OCI-LY7 (cell line): ENCODE data around the gene CMSS1. TPM values are rescaled to one million over a fixed set of nuclear protein-coding genes. Genes with fewer than 3 reads are reported as not detected.

Experiments
- BruUV-seq: library from RNA; stranded (reverse); fragments of 400-500 nt; replicated peaks from 2 replicates; lab custom pipeline; 2021; lab: Mats Ljungman, UMichigan
- CTCF ChIA-PET: fragments of 300-600 bp; sonication (Branson Sonifier 250); formaldehyde crosslinking; loops from one replicate; lab custom pipeline; 2022; ENCODE audit warnings: antibody characterized with exemption; ENCODE audit not compliant: unreplicated experiment; lab: Charles Lee
- POLR2A ChIA-PET: fragments of 300-600 bp; sonication (Branson Sonifier 250); formaldehyde crosslinking; loops from one replicate; lab custom pipeline; 2022; ENCODE audit warnings: antibody characterized with exemption; lab: Charles Lee
- DNase-seq: peaks from one replicate; pipeline ENCODE4 v3.0.0-alpha.2; 2015; ENCODE audit warnings: low spot score
- H2AFZ ChIP-seq: fragments of 200-600 bp; sonication (generic), shearing (Covaris generic); 2 replicates; pipeline ENCODE4 v1.6.1; 2014; ENCODE audit warnings: mild to moderate bottlenecking, antibody characterized with exemption, low read length, moderate library complexity
- H3K27ac ChIP-seq: fragments of 200-600 bp; sonication (generic); 2 replicates; pipeline ENCODE4 v1.5.1; 2014; ENCODE audit warnings: mixed run types, low read depth, mild to moderate bottlenecking, moderate library complexity, low read length, inconsistent platforms; ENCODE audit not compliant: poor library complexity, severe bottlenecking
- H3K36me3 ChIP-seq: fragments of 200-600 bp; sonication (generic); 2 replicates; pipeline ENCODE4 v1.6.1; 2014; ENCODE audit warnings: mild to moderate bottlenecking, antibody characterized with exemption, low read length, moderate library complexity, mixed read lengths; ENCODE audit not compliant: insufficient read depth
- H3K4me1 ChIP-seq: fragments of 200-600 bp; sonication (generic); 2 replicates; pipeline ENCODE4 v1.5.1; 2014; ENCODE audit warnings: mild to moderate bottlenecking, low read length; ENCODE audit not compliant: insufficient read depth, poor library complexity, severe bottlenecking
- H3K4me2 ChIP-seq: fragments of 200-600 bp; sonication (generic); 2 replicates; pipeline ENCODE4 v1.6.1; 2014; ENCODE audit warnings: mild to moderate bottlenecking, low read length
- H3K4me3 ChIP-seq: fragments of 200-600 bp; sonication (generic); 2 replicates; pipeline ENCODE4 v1.5.1; 2014; ENCODE audit warnings: mild to moderate bottlenecking, low read depth, low read length; ENCODE audit not compliant: poor library complexity, severe bottlenecking
- H3K79me2 ChIP-seq: fragments of 200-600 bp; sonication (generic); 2 replicates; pipeline ENCODE4 v1.6.1; 2016; ENCODE audit warnings: low read depth, mild to moderate bottlenecking, low read length, moderate library complexity, mixed read lengths; ENCODE audit not compliant: insufficient read depth
- H3K9me2 ChIP-seq: fragments of 200-600 bp; sonication (generic); 2 replicates; pipeline ENCODE4 v1.6.1; 2016; ENCODE audit warnings: mild to moderate bottlenecking, low read length, mixed read lengths; ENCODE audit not compliant: insufficient read depth
- H3K9me3 ChIP-seq: fragments of 200-600 bp; sonication (generic); 2 replicates; pipeline ENCODE4 v1.6.1; 2014; ENCODE audit warnings: mild to moderate bottlenecking, mixed run types, low read length, mixed read lengths
- H4K20me1 ChIP-seq: fragments of 200-600 bp; sonication (generic); 2 replicates; pipeline ENCODE4 v1.6.1; 2014; ENCODE audit warnings: mild to moderate bottlenecking, antibody characterized with exemption, low read length, moderate library complexity, mixed read lengths; ENCODE audit not compliant: insufficient read depth
- CTCF ChIP-seq: fragments of 200-600 bp; sonication (generic); conservative IDR thresholded peaks from 2 replicates; pipeline ENCODE4 v1.5.1; 2014; ENCODE audit warnings: mild to moderate bottlenecking, antibody characterized with exemption, low read length, moderate library complexity, mixed read lengths
- EZH2phosphoT487 ChIP-seq: fragments of 200-600 bp; sonication (generic); IDR thresholded peaks from 2 replicates; pipeline ENCODE4 v1.6.1; 2018; ENCODE audit warnings: low read depth, borderline replicate concordance, mild to moderate bottlenecking, mixed run types, antibody characterized with exemption, low read length, moderate library complexity, mixed read lengths
- intact Hi-C: fragments of 100-400 bp; cut with micrococcal nuclease; formaldehyde crosslinking; loops from one replicate; pipeline ENCODE4 v1.10.0; 2022; ENCODE audit not compliant: unreplicated experiment
- total RNA-seq, 2 experiments: library from RNA; depleted of rRNA in 1 of 2; stranded (reverse); fragments of >200 nt in 1 of 2; shearing (Covaris generic) in 1 of 2; gene quantifications; 2 replicates each; pipeline ENCODE4 v1.2.3, GENCODE V29; 2014 to 2022

The CMSS1 gene
- total RNA-seq, 2 experiments from 2014 or later = 25.7 to 46.6 TPM

- H3K36me3 ChIP-seq = no peaks in the 10 kb centered on the region
- H2AFZ ChIP-seq = no peak overlapping the region
- H3K79me2 ChIP-seq = no peaks in the 10 kb centered on the region
- TF ChIP-seq EZH2phosphoT487 = no peak
- H3K4me2 ChIP-seq = no peak overlapping the region
- H4K20me1 ChIP-seq = no peaks in the 10 kb centered on the region
- H3K27ac ChIP-seq = no peak overlapping the region
- no peak overlapping the region for H3K4me3 ChIP-seq
- peaks cover under 1% of the 10 kb centered on the region; the same call in 1 of the 2 replicates for H3K9me3 ChIP-seq
- no peaks in the 10 kb centered on the region for H3K4me1 ChIP-seq
- intact Hi-C loops = no loop called here
- ChIA-PET CTCF (no interaction called here), POLR2A (interaction anchor here (0.6 to 0.7 kb wide), 2 partner anchors 492 to 1999 kb away, joined by 3 to 7 read pairs; no protein-coding TSS in a partner anchor)
- BruUV-seq = no TSS peak
- no peak for DNase-seq
- no peaks in the 10 kb centered on the region for H3K9me2 ChIP-seq
These were observed 408.2 kb downstream of the CMSS1 start for GRCh38 chr3:100225883-100226282.

GRCh38 chr3:100226712-100227429 lies 409.2 kb downstream of the CMSS1 start:
- no peaks in the 10 kb centered on the region for H3K36me3 ChIP-seq
- intact Hi-C loops = no loop called here
- no peaks in the 10 kb centered on the region for H3K79me2 ChIP-seq
- H3K27ac ChIP-seq = no peak overlapping the region
- ChIA-PET POLR2A (interaction anchor here (0.6 to 0.7 kb wide), 2 partner anchors 491 to 1998 kb away, joined by 3 to 7 read pairs; no protein-coding TSS in a partner anchor), CTCF (no interaction called here)
- no peak overlapping the region for H2AFZ ChIP-seq
- no TSS peak for BruUV-seq
- no peaks in the 10 kb centered on the region for H3K9me3 ChIP-seq
- TF ChIP-seq EZH2phosphoT487 (no peak), CTCF (no peak)
- no peaks in the 10 kb centered on the region for H4K20me1 ChIP-seq
- no peak overlapping the region for H3K4me2 ChIP-seq
- no peak overlapping the region for H3K4me3 ChIP-seq
- H3K9me2 ChIP-seq = no peaks in the 10 kb centered on the region
- H3K4me1 ChIP-seq = no peaks in the 10 kb centered on the region
- no peak for DNase-seq

- TF ChIP-seq EZH2phosphoT487 (no peak), CTCF (no peak)
- POLR2A ChIA-PET = no interaction called here
- no TSS peak for BruUV-seq
These were observed 409.9 kb downstream of the CMSS1 start for GRCh38 chr3:100227511-100227921.

More at GRCh38 chr3:100227511-100227921, 409.9 kb downstream of the CMSS1 start:
- DNase-seq = no peak
- H3K27ac ChIP-seq = no peak overlapping the region
- intact Hi-C loops = no loop called here
- CTCF ChIA-PET = no interaction called here
- H3K36me3 ChIP-seq = no peaks in the 10 kb centered on the region
- no peaks in the 10 kb centered on the region for H3K9me2 ChIP-seq
- H3K4me1 ChIP-seq = no peaks in the 10 kb centered on the region
- H3K9me3 ChIP-seq = no peaks in the 10 kb centered on the region
- H3K79me2 ChIP-seq = no peaks in the 10 kb centered on the region
- H3K4me3 ChIP-seq = no peak overlapping the region
- H3K4me2 ChIP-seq = no peak overlapping the region
- H4K20me1 ChIP-seq = no peaks in the 10 kb centered on the region
- H2AFZ ChIP-seq = no peak overlapping the region
